B cell (primary cell): Measurements from ENCODE around the gene DISP2.

Experiments
- CTCF ChIP-seq: fragments of 200-600 bp; IDR thresholded peaks from one replicate; pipeline ENCODE4 v1.8.0; 2022; ENCODE audit warnings: antibody characterized with exemption, mild to moderate bottlenecking
- EZH2 ChIP-seq: IDR thresholded peaks from 2 replicates; pipeline ENCODE4 v1.6.1; 2012; ENCODE audit warnings: borderline replicate concordance, low read depth, mild to moderate bottlenecking, moderate library complexity, low read length; ENCODE audit not compliant: insufficient read depth, poor library complexity, severe bottlenecking

- no peak for TF ChIP-seq CTCF
- no peak for TF ChIP-seq EZH2
Measured at GRCh38 chr15:40357246-40357645, 773 bp upstream of the DISP2 start.
